HEK293 (cell line): ENCODE results near the gene GRIK4.

Source experiments
- CTCF ChIA-PET: fragments of 350-600 bp; formaldehyde crosslinking; extraction: SDS; loops from one replicate; lab custom pipeline; 2021; ENCODE audit warnings: antibody characterized with exemption; lab: Yijun Ruan, JAX
- POLR2A ChIA-PET: fragments of 300-600 bp; formaldehyde crosslinking; extraction: SDS; loops from one replicate; lab custom pipeline; 2020; ENCODE audit warnings: antibody characterized with exemption, inconsistent platforms; lab: Yijun Ruan, JAX
- H3K27ac ChIP-seq: fragments of 200-500 bp; sonication (Bioruptor generic); 2 replicates; pipeline ENCODE4 v1.5.1; 2014; ENCODE audit warnings: low read depth, low read length, control low read depth, inconsistent platforms; ENCODE audit errors: extremely low read depth
- H3K36me3 ChIP-seq, 2 experiments: fragments of 200-500 bp in 1 of 2; sonication (Bioruptor generic) in 1 of 2; 1 replicate in 1 of 2; 2 replicates in 1 of 2; pipeline ENCODE4 v1.5.1; 2014 to 2017; ENCODE audit warnings: inconsistent platforms in 2 of 2, low read length in 2 of 2; ENCODE audit not compliant: control insufficient read depth in 2 of 2, insufficient read depth in 1 of 2
- H3K4me1 ChIP-seq: fragments of 200-500 bp; sonication (Bioruptor generic); 2 replicates; pipeline ENCODE4 v1.5.1; 2014; ENCODE audit warnings: mild to moderate bottlenecking, low read length, inconsistent platforms; ENCODE audit not compliant: control insufficient read depth, insufficient read depth
- H3K4me3 ChIP-seq: 2 replicates; pipeline ENCODE4 v1.5.1; 2011; ENCODE audit warnings: low read depth, mild to moderate bottlenecking, control low read depth, low read length, moderate library complexity
- H3K9me3 ChIP-seq: fragments of 200-500 bp; sonication (Bioruptor generic); 2 replicates; pipeline ENCODE4 v1.5.1; 2014; ENCODE audit warnings: low read depth, low read length, inconsistent platforms; ENCODE audit not compliant: control insufficient read depth, insufficient read depth
- ELK4 ChIP-seq: IDR thresholded peaks from 2 replicates; pipeline ENCODE4 v1.6.1; 2011; ENCODE audit warnings: mild to moderate bottlenecking, low read depth, low read length, borderline replicate concordance
- PRDM1 ChIP-seq: fragments of 450-650 bp; formaldehyde crosslinking; IDR thresholded peaks from 2 replicates; pipeline ENCODE4; 2016; ENCODE audit warnings: missing biosample characterization, missing genetic modification characterization
- ZBTB1 ChIP-seq: fragments of 450-650 bp; formaldehyde crosslinking; IDR thresholded peaks from 2 replicates; pipeline ENCODE4 v1.5.1; 2016; ENCODE audit warnings: missing biosample characterization, missing genetic modification characterization
- ZBTB49 ChIP-seq: fragments of 450-650 bp; formaldehyde crosslinking; IDR thresholded peaks from 2 replicates; pipeline ENCODE4 v1.5.1; 2016; ENCODE audit warnings: missing biosample characterization, missing genetic modification characterization, low read depth
- ZNF112 ChIP-seq: fragments of 450-650 bp; formaldehyde crosslinking; IDR thresholded peaks from 2 replicates; pipeline ENCODE4 v1.5.0; 2017; ENCODE audit warnings: missing biosample characterization, missing genetic modification characterization
- ZNF211 ChIP-seq: fragments of 450-650 bp; formaldehyde crosslinking; IDR thresholded peaks from 2 replicates; pipeline ENCODE4 v1.5.1; 2016; ENCODE audit warnings: low read depth, missing biosample characterization, missing genetic modification characterization
- ZNF239 ChIP-seq: fragments of 450-650 bp; formaldehyde crosslinking; IDR thresholded peaks from 2 replicates; pipeline ENCODE4 v1.5.1; 2016; ENCODE audit warnings: missing biosample characterization, missing genetic modification characterization
- ZNF311 ChIP-seq: fragments of 450-650 bp; formaldehyde crosslinking; IDR thresholded peaks from 2 replicates; pipeline ENCODE4 v1.5.1; 2017; ENCODE audit warnings: missing biosample characterization, missing genetic modification characterization, borderline replicate concordance
- ZNF350 ChIP-seq: fragments of 450-650 bp; formaldehyde crosslinking; IDR thresholded peaks from 2 replicates; pipeline ENCODE4 v1.5.0; 2017; ENCODE audit warnings: missing biosample characterization, mild to moderate bottlenecking, missing genetic modification characterization
- ZNF555 ChIP-seq: fragments of 450-650 bp; formaldehyde crosslinking; conservative IDR thresholded peaks from 2 replicates; pipeline ENCODE4 v1.5.1; 2017; ENCODE audit warnings: missing biosample characterization, mild to moderate bottlenecking, missing genetic modification characterization, inconsistent platforms
- ZNF600 ChIP-seq: fragments of 450-650 bp; formaldehyde crosslinking; IDR thresholded peaks from 2 replicates; pipeline ENCODE4 v1.5.1; 2016; ENCODE audit warnings: missing biosample characterization, missing genetic modification characterization
- ZNF645 ChIP-seq: fragments of 450-650 bp; formaldehyde crosslinking; IDR thresholded peaks from 2 replicates; pipeline ENCODE4; 2016; ENCODE audit warnings: missing biosample characterization, missing genetic modification characterization
- ZNF792 ChIP-seq: fragments of 450-650 bp; formaldehyde crosslinking; IDR thresholded peaks from 2 replicates; pipeline ENCODE4 v1.5.1; 2016; ENCODE audit warnings: missing biosample characterization, missing genetic modification characterization
- TF ChIP-seq, protein P1 (sequence below): fragments of 450-650 bp; formaldehyde crosslinking; IDR thresholded peaks from 2 replicates; pipeline ENCODE4 v1.5.1; 2016; ENCODE audit warnings: missing biosample characterization, missing genetic modification characterization
- TF ChIP-seq, protein P2 (sequence below): fragments of 450-650 bp; IDR thresholded peaks from 2 replicates; pipeline ENCODE4 v1.5.1; 2018; ENCODE audit warnings: missing biosample characterization, mild to moderate bottlenecking, missing genetic modification characterization
- TF ChIP-seq, protein P3 (sequence below): fragments of 450-650 bp; formaldehyde crosslinking; IDR thresholded peaks from 2 replicates; pipeline ENCODE4 v1.5.1; 2016; ENCODE audit warnings: missing biosample characterization, missing genetic modification characterization

The GRIK4 gene

DNA sequence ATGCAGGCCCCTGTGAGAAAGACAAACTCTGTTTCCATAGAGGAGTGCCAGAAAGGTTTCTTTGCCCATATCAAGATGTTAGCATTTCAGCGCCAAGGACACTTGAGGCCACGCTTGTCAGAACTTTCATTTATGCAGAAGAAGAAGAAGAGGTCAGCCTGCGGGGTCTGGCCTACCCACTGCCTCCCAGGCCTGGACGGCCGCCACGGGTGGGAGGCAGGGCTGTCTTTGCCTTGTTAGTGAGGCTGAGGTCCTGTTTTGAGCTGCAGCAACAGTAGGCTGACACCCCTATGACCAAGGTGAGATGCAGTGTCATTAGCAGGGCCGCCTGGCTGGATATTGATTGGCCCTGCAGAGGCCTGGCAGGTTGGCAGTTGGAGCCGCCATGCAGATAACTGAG lies 183.9 kb downstream of the GRIK4 start (continued):
- TF ChIP-seq ZNF645 (tag by site-specific recombination): no peak
- TF ChIP-seq PRDM1: no peak
- TF ChIP-seq ZNF792 (tag by site-specific recombination): no peak
- no peak for TF ChIP-seq ELK4
- no peak for TF ChIP-seq ZNF211 (tag by site-specific recombination)

DNA sequence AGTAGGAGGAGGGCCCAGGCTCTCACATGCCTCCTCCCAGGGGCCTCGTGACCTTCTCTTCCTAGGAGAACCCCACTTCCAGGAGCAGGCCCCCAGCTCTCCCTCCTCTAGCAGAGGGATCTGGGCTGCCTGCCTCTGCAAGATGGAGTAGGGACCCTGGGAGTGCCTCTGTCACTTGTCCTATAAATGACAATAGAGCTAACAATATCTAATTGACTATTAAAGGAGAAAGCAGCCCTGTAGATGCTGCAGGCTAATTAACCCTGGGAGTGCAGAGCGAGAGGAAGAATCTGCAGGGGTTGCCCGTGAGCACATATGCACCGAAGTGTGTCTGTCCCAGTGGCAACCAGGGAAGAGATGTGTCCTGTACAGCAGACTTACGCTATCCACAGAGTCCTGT lies 184.4 kb downstream of the GRIK4 start:
- ChIA-PET CTCF (interaction anchor here (0.6 to 5.7 kb wide), 7 partner anchors 8 to 234 kb away, joined by 3 to 59 read pairs (median 3); no protein-coding TSS in a partner anchor), POLR2A (interaction anchor here (1.3 kb wide), 1 partner anchor 9 kb away, joined by 3 read pairs; no protein-coding TSS in a partner anchor)
- H3K4me3 ChIP-seq: no peak overlapping the region
- TF ChIP-seq ZNF645 (tag by site-specific recombination) (no peak), ZNF350 (tag by site-specific recombination) (no peak)
- H3K9me3 ChIP-seq: no peaks in the 10 kb centered on the region
- no peak overlapping the region for H3K27ac ChIP-seq
- no peaks in the 10 kb centered on the region for H3K4me1 ChIP-seq
- no peaks in the 10 kb centered on the region for H3K36me3 ChIP-seq

DNA sequence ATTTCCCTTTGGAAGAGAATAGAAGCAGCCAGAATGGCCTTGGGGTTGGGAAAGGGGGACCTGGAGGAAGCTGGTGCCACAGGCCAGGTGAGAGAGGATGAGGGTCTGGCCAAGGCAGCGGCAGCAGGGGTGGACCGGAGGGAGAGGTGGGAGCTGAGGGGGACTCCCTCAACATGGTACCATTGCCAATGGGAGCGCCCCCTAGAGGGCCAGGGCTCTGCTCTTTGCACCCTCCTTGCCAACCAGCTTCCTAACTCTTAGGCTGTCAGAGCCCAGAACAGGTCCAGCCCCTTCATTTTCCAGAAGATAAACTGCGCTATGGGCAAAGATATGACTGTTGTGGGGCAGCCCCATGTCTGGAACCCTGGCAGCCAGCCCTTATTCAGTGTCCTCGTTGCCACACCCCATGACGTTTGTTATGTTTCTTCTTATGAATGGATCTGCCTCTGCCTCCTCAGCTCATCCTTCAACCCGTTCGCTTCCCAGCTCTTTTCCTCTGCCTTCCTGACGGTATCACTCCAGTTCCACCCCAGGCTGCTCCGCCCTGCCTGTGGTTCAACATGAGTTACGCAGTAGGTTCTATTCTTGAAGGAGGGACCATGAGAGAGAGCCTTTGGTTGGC lies 185.2 kb downstream of the GRIK4 start:
- no peaks in the 10 kb centered on the region for H3K4me1 ChIP-seq
- CTCF ChIA-PET: interaction anchor here (0.6 to 5.7 kb wide), 7 partner anchors 7 to 106 kb away, joined by 3 to 59 read pairs (median 3); no protein-coding TSS in a partner anchor
- H3K4me3 ChIP-seq: no peak overlapping the region

GRCh38 chr11:120698918-120699317 lies 187.4 kb downstream of the GRIK4 start:
- Histone ChIP-seq H3K4me1 (no peaks in the 10 kb centered on the region), H3K4me3 (no peak overlapping the region), H3K9me3 (no peaks in the 10 kb centered on the region), H3K36me3 (no peaks in the 10 kb centered on the region), H3K27ac (no peak overlapping the region)
- ChIA-PET CTCF (interaction anchor here (0.9 to 5.7 kb wide), 2 partner anchors 14 to 229 kb away, joined by 3 to 59 read pairs; no protein-coding TSS in a partner anchor), POLR2A (no interaction called here)
- TF ChIP-seq ZNF112 (tag by site-specific recombination) (no peak), ZNF311 (tag by site-specific recombination) (no peak), ZBTB49 (tag by site-specific recombination) (no peak), ZBTB1 (no peak), ZNF555 (no peak), ZNF600 (tag by site-specific recombination) (no peak)
- TF ChIP-seq, protein P1, sequence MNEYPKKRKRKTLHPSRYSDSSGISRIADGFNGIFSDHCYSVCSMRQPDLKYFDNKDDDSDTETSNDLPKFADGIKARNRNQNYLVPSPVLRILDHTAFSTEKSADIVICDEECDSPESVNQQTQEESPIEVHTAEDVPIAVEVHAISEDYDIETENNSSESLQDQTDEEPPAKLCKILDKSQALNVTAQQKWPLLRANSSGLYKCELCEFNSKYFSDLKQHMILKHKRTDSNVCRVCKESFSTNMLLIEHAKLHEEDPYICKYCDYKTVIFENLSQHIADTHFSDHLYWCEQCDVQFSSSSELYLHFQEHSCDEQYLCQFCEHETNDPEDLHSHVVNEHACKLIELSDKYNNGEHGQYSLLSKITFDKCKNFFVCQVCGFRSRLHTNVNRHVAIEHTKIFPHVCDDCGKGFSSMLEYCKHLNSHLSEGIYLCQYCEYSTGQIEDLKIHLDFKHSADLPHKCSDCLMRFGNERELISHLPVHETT (tag by site-specific recombination): no peak
- TF ChIP-seq, protein P2, sequence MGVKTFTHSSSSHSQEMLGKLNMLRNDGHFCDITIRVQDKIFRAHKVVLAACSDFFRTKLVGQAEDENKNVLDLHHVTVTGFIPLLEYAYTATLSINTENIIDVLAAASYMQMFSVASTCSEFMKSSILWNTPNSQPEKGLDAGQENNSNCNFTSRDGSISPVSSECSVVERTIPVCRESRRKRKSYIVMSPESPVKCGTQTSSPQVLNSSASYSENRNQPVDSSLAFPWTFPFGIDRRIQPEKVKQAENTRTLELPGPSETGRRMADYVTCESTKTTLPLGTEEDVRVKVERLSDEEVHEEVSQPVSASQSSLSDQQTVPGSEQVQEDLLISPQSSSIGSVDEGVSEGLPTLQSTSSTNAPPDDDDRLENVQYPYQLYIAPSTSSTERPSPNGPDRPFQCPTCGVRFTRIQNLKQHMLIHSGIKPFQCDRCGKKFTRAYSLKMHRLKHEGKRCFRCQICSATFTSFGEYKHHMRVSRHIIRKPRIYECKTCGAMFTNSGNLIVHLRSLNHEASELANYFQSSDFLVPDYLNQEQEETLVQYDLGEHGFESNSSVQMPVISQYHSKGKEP (tag by site-specific recombination): no peak

More for the DNA sequence above, 185.2 kb downstream of the GRIK4 start:
- no peaks in the 10 kb centered on the region for H3K36me3 ChIP-seq
- no peak for TF ChIP-seq ZNF239 (tag by site-specific recombination)
- TF ChIP-seq, protein P3, sequence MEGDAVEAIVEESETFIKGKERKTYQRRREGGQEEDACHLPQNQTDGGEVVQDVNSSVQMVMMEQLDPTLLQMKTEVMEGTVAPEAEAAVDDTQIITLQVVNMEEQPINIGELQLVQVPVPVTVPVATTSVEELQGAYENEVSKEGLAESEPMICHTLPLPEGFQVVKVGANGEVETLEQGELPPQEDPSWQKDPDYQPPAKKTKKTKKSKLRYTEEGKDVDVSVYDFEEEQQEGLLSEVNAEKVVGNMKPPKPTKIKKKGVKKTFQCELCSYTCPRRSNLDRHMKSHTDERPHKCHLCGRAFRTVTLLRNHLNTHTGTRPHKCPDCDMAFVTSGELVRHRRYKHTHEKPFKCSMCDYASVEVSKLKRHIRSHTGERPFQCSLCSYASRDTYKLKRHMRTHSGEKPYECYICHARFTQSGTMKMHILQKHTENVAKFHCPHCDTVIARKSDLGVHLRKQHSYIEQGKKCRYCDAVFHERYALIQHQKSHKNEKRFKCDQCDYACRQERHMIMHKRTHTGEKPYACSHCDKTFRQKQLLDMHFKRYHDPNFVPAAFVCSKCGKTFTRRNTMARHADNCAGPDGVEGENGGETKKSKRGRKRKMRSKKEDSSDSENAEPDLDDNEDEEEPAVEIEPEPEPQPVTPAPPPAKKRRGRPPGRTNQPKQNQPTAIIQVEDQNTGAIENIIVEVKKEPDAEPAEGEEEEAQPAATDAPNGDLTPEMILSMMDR (tag by site-specific recombination): 0 out of 2 replicates have a peak, but pooled peaks have one; percentile 14
- TF ChIP-seq, all 188 proteins: peak for 1
- H3K9me3 ChIP-seq: no peaks in the 10 kb centered on the region
- POLR2A ChIA-PET: interaction anchor here (1.3 kb wide), 1 partner anchor 10 kb away, joined by 3 read pairs; no protein-coding TSS in a partner anchor
- H3K27ac ChIP-seq: no peak overlapping the region
